NCI-H774 (cell line): ENCODE measurements around the gene RASSF6.
"Not testable (repeated sequence)": the region's sequence is repeated elsewhere in the genome, so short reads cannot be mapped to it uniquely, and the experiment has no call there.

Source experiments
- DNase-seq: peaks from one replicate; lab custom pipeline; 2025; lab: John Stamatoyannopoulos, UW

RASSF6 gene

GRCh38 chr4:73620115-73620792, at the start of gene RASSF6:
Gene RASSF6, minus strand, starts transcription at chr4:73620436. Its CDS starts 8,641 bp downstream, at chr4:73611795.
- peak; percentile 79 for DNase-seq

DNA sequence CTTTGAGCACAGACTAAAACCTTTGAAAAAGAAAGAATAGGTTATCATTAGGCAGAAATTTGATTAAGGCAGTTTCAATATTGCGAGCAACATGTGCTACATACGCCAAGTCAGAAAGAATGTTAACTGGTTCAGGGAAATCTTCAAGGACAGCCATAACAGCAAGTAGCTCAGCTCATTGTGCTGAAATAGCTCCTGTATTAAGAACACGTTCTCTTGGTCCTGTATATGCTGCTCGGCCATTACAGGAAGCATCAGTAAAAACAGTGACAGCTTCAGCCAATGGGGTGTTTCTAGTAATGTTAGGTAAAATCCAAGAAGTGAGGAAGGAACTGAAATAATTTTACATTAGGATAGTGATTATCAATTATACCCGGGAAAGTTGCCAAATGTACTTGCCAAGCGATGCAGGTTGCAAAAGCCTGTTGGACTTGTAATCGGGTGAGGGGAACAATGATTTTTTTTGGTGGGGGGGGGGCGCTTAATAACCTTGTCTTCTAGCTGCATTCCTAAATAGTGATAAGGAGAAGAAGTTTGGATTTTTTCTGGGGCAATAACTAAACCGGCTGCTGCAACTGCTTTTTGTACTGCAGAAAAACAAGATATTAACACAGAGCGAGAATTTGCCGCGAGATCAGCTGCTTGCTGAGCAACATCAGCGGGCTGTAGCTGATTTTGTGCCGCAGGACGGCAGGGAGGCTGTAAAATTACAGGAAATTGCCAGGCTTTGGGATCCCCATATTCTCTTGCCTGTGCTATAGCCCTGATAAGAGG, 49.4 kb upstream of the RASSF6 start:
- DNase-seq = no peak

DNA sequence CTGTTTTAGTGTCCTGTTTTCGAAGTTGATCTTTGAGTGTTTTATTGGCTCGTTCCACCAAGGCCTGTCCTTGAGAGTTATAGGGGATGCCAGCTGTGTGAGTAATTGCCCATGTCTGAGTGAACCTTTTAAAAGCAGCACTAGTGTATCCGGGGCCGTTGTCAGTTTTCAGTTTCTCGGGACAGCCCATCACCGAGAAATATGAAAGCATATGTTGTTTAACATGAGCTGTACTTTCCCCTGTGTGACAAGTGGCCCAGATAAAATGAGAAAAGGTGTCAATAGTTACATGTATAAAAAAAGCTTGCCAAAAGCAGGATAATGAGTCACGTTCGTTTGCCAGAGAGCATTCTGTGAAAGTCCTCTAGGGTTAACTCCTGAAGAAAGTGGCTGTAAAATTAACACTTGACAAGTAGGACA, 48.6 kb upstream of the RASSF6 start:
- no peak for DNase-seq

DNA sequence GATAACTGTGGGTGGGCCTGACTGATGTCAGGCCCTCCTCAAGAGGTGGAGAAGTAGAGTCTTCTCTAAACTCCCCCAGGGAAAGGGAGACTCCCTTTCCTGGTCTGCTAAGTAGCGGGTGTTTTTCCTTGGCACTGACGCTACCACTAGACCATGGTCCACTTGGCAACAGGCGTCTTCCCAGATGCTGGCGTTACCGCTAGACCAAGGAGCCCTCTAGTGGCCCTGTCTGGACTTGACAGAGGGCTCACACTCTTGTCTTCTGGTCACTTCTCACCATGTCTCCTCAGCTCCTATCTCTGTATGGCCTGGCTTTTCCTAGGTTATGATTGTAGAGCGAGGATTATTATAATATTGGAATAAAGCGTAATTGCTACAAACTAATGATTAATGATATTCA, 45.7 kb upstream of the RASSF6 start:
- DNase-seq = not testable (repeated sequence)

- no peak for DNase-seq
These were observed 44.2 kb upstream of the RASSF6 start for GRCh38 chr4:73664470-73664869.

DNA sequence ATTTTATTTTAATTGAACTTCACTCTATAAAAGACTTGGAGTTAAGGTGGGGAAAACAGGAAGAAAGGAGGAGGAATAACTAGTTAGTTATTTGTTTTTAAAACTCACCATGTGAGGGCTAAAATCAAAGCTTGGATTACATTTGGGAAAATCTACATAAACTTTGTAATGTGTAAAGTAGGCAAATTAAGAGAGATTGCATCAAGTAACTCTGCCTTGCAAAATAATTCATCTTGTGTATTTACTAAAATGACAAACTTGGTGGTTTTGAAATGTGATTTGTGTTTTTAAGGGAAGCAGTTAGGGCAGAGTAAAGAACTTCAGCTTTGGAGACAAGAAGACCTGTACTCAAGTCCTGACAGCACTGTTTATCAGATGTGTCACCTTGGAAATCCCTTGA, 43.3 kb upstream of the RASSF6 start:
- no peak for DNase-seq

- DNase-seq = peak; percentile 48
These were observed 42.7 kb upstream of the RASSF6 start for GRCh38 chr4:73662709-73663546.

DNA sequence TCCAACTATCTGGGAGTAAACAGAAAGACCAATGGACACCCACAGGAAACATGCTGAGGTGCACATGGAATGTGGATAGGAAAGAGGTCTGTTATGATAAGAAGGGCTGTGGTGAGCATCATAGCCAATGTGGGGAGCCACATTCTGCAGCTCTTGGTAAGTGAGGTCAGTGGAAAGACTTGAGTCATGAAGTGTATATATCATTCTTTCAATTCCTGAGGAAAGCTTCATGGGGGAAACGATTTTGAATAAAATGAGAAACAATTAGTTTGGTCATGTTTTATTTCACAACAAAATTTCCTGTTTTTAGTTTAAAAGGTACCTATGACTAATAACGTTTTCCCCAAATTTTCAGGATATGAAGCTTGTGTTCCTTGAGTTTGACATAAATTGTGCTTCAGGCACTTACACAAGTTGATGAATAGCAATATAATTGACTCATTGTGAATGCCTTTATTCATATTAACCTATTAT, 41.4 kb upstream of the RASSF6 start:
- no peak for DNase-seq

DNA sequence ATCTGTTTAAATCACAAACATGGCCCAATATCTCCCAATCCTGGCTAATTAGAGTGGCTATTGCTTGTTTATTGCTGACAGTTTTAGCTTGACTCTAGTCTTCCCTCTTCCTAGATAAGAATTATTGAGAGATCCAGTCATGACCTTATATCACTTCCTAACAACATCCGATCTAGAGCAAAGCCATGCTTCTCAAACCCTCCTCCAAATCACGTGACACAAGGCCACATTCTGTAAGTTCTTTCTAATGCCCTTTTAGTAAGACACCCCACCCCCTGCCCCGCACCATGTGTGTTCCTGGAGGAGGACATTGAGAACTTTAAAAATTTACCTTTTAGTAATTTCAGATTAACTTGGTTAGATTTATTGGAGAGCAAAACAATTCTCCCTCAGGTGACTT, 40.6 kb upstream of the RASSF6 start:
- no peak for DNase-seq

DNA sequence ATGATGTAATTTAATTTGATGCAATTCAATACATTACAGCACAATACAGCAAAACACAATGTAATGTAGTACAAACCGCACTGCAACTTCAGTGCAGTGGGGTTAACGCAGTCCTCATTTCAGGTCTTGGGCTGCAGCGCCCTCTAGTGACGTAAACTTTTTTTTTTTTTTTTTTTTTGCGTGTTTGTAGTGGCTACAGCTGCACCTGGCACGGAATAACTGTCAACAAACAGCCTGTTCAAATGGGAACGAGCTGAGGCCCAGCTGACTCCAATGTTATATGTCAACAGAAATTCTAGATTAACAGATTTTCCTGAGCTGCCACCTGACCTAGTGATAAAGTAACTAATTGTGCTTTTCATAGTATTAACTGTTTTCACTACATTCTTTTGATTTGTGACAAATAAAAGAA, 33.5 kb upstream of the RASSF6 start:
- DNase-seq = peak; percentile 88

GRCh38 chr4:73650250-73650649, 30.0 kb upstream of the RASSF6 start:
- no peak for DNase-seq

DNA sequence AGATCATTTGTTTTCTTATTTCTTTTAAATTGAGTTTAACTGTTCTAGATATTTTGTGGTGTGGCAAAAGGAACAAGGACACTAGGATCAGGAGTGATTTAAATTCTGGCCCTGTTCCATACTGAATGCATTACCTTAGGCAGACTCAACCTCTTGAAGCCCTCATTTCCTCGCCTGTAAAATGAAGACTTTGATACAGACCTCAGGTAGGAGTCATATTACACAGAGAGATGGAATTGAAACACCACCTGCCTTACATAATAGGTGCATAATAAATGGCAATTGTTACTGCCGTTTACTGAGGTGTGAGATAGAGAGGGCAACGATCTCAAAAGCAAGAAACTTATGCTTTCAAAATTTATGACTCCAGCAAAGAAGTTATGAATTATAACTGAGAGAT, 28.2 kb upstream of the RASSF6 start:
- peak; percentile 13 for DNase-seq

- DNase-seq = no peak
These were observed 25.9 kb upstream of the RASSF6 start for GRCh38 chr4:73646117-73646516.

- peak; percentile 38 for DNase-seq
These were observed 11.5 kb upstream of the RASSF6 start for GRCh38 chr4:73631565-73632226.

- not testable (repeated sequence) for DNase-seq
These were observed 8.6 kb upstream of the RASSF6 start for GRCh38 chr4:73628834-73629233.

- DNase-seq = no peak
These were observed 1.1 kb upstream of the RASSF6 start for GRCh38 chr4:73621357-73621756.

DNA sequence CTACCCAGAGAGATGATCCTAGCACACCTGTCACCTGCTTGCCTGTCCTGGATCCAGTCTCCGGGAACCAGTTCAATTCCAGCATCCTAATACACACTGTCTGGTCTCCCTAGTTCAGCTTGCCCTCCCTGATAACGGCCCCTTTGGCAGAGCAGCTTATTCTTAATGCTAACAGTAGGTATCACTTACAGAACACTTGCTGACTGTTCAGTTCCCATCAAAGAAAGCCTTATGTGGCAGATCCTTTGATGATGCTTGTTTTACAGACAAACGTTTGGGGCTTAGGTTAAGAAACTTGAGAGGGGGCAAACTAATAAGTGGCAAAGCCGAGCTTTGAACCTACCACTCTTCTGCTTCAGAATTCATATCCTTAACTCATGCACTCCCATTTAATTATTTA, 890 bp downstream of the RASSF6 start:
- no peak for DNase-seq

GRCh38 chr4:73617256-73617655, 3.0 kb downstream of the RASSF6 start:
- no peak for DNase-seq

DNA sequence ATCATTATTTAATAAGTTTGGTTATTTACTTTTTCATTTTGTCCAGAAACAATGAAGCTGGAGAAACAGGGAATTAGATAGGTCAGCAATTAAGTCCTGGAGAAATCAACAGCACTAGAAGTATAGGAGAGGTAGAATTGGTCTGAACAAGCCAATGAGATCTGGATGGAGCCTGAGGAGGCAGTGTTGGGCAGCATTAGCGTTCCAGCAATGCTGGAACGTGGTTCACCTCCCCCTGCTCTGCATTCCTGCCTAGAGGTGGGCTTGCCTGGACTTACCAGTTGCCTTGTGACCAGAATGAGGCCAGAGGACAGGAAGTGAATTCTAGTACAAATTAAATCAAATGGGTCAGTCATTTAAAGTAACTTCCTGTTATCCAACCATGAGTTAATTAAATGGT, 4.6 kb downstream of the RASSF6 start:
- no peak for DNase-seq

- DNase-seq = no peak
These were observed 5.8 kb downstream of the RASSF6 start for GRCh38 chr4:73614311-73614867.

DNA sequence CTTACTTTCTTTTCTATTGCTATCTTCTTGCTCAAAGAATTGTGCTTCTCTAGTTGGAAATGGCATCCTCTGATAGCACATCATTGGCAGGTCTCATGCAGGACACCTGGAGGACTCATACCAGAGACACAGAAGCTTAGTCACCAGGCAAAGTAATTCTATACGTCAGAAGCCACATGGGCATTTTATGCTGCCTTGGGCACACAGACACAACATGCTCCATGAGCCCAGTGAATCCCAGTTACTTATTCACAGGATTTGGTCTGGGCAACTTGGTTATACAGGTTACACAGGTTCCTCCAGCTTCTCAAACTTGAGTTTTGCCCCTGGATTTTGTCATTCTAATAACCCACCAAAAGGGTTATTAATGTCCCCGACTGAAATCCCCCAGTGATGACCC, 7.1 kb downstream of the RASSF6 start:
- no peak for DNase-seq

DNA sequence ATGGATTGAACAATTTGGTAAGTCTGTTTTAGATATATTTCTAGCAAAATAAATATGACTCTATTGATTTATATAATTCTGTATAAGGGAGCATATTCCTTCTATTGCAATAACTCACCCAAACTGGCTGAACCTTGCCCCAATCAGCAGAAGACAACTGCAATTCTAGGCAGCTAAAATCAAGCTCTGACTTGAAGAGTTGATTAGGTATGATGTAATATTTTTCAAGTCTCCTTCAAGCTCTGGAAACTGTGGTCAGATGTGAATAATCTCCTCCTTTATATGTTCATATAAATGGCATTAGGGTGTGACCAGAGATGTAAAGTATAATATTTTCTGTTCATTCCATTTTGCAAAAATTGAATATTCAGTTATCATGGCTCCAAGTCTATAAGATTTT, 8.2 kb downstream of the RASSF6 start:
- DNase-seq = no peak
